ENCODE data around the gene RCOR3.
"Not testable (repeated sequence)": the region's sequence is repeated elsewhere in the genome, so short reads cannot be mapped to it uniquely, and the experiment has no call there.

The RCOR3 gene

GRCh38 chr1:211337430-211338223 lies 78.5 kb downstream of the RCOR3 start:
- in situ Hi-C loops (cut with MboI; ENCODE audit: low sequenced_read_pairs): loop anchor here (25.0 kb wide), 1 partner anchor 300 kb away; no protein-coding TSS in a partner anchor

GRCh38 chr1:211338224-211338620 lies 79.1 kb downstream of the RCOR3 start:
- in situ Hi-C loops (cut with MboI; ENCODE audit: low sequenced_read_pairs): loop anchor here (25.0 kb wide), 1 partner anchor 299 kb away; no protein-coding TSS in a partner anchor

DNA sequence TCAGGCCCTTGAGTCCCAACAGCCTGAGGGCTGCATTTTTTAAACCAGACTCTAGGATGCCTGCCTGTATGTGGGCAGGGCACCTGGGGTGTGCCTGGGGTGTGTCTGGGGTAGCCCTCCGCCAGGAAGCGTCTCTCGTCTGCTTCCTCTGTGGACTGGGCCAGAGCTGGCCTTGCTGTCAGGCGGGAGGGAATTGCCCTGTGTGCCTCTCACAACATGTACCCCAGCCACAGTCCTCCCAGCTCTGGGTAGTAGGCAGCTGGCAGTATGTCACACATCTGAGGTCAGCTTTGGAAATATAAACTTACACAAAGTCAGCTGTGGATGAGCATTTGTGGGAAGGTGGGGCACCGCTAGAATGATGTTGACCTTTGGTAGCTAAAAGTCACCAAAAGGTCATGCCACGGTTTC lies 80.5 kb downstream of the RCOR3 start:
- in situ Hi-C loops (cut with MboI; ENCODE audit: low sequenced_read_pairs): loop anchor here (25.0 kb wide), 1 partner anchor 298 kb away; no protein-coding TSS in a partner anchor

DNA sequence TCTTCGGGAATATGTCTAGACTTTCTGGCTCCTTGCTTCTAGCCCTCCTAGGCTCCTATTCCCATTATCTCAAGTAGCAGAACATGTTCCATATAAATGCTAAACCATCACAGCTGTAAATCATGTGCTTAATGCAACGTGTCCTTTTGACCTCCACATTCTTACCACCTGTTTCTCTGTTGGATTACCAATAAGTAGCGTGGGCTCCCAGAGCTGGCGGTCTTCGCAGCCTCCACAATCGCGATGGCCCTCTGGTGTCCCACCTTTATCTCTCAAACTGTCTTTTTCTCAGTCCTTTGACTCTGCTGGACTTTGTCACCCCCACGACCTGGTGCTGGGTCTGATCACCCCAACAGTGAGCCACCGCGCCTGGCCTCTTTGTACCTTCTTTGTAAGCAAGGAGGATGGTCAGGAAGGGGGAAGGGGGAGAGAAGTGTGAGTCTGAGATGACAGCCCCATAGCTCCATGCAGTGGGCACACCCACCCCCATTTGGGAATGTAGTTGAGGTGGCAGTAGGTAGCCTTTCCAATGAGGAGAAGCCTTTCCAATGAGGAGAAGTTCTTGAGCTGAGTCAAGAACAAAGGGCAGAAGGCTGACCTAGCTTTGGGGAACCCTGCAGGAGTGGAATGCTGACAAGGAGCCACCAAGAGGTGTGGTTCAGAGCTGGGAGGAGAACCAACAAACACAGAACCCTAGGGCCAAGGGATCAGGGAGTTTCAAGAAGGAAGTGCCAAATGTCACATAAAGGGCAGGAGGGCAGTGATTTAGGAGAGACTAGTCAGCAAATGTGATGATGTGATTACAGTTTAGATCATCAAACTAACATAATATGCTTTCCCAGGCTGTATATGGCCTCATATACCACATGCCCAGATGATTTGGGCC lies 81.7 kb downstream of the RCOR3 start:
- in situ Hi-C loops (cut with MboI; ENCODE audit: low sequenced_read_pairs): loop anchor here (25.0 kb wide), 1 partner anchor 296 kb away; no protein-coding TSS in a partner anchor

- in situ Hi-C loops (cut with MboI; ENCODE audit: low sequenced_read_pairs): loop anchor here (25.0 kb wide), 1 partner anchor 295 kb away; no protein-coding TSS in a partner anchor
Measured at GRCh38 chr1:211341999-211342398, 82.8 kb downstream of the RCOR3 start.

- in situ Hi-C loops (cut with MboI; ENCODE audit: low sequenced_read_pairs): loop anchor here (25.0 kb wide), 1 partner anchor 294 kb away; no protein-coding TSS in a partner anchor
Measured at GRCh38 chr1:211343607-211344006, 84.4 kb downstream of the RCOR3 start.

DNA sequence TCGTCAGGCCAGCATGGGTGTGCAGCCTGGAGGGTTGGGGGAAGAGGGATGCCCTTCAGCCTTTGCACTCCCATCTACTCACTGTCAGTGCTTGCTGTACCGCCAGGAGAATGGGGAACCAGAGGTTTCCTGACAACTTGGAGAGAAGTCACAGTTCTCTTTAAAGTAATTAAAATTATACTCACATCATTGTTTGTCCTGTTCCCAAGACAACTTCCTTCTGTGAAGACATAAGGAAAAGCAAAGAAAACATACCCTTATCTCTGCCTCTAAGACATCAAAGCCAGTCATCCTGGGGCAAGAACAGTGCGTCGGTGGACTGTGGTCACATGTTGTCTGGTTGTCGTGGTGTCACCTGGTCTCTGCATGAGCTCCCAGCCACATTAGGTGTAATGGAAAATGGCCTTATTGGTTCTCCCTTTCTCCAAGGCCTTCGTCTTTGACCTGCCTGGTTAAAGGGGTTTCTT lies 85.0 kb downstream of the RCOR3 start:
- in situ Hi-C loops (cut with MboI; ENCODE audit: low sequenced_read_pairs): loop anchor here (25.0 kb wide), 1 partner anchor 293 kb away; no protein-coding TSS in a partner anchor

- in situ Hi-C loops (cut with MboI; ENCODE audit: low sequenced_read_pairs): loop anchor here (25.0 kb wide), 1 partner anchor 292 kb away; no protein-coding TSS in a partner anchor
Measured at GRCh38 chr1:211345719-211346118, 86.6 kb downstream of the RCOR3 start.

DNA sequence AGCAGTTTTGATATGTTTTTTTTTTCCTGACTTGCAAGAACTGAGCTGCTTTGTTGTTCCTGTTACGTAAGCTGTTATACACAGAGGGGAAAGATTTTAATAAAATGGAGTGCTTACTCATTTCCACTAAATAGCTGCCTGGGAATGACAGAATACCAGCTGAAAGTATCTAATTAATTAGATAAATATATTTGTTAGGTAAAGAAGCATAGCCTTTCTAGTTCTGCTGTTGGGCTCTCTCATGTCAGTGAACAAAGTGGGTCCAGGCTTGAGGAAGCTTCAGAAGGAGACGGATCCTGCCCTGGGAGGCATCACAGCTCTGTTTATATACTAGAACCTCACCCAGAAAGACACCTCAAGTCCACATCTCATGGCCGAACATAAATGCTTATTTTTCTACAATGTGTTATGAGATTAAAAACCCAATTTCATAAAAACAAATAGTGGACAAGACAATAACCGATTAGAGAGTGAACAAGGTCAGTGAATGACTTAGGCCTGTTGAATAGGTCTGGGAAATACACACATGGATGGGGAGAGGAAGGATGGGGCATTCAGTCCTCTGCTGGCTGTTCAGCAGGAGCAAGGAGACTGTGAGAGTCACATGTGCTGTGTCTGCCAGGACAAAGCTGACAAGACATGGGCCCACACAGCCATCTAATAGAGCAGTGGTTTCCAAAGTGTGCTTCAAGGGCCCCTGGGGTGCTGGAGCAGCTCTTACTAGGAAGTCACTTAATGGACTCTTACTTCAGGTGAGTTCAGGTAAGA lies 88.1 kb downstream of the RCOR3 start:
- in situ Hi-C loops (cut with MboI; ENCODE audit: low sequenced_read_pairs): loop anchor here (25.0 kb wide), 1 partner anchor 290 kb away; no protein-coding TSS in a partner anchor

- in situ Hi-C loops (cut with MboI; ENCODE audit: low sequenced_read_pairs): loop anchor here (25.0 kb wide), 1 partner anchor 289 kb away; no protein-coding TSS in a partner anchor
Measured at GRCh38 chr1:211348547-211348946, 89.4 kb downstream of the RCOR3 start.

DNA sequence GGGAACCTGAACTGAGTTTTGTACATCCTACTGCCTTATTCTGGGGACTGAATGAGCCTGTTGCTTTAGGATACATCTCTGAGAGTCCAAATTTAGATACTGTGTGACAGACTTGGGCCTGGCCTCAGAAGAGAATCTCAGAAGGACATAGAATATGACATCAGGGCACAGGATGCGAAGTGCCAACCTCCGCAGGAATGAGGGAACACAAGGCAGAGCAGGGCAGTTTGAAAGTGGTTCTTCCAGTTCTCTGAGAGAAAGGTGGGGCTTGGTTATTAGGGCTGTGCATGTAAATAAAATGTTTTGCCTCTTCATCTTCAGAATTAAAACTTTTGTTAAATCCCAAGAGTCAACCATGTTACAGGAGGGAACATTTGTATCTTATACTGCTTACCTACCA lies 90.6 kb downstream of the RCOR3 start:
- in situ Hi-C loops (cut with MboI; ENCODE audit: low sequenced_read_pairs): loop anchor here (25.0 kb wide), 1 partner anchor 288 kb away; no protein-coding TSS in a partner anchor

GRCh38 chr1:211352055-211352454 lies 92.9 kb downstream of the RCOR3 start:
- in situ Hi-C loops (cut with MboI; ENCODE audit: low sequenced_read_pairs): not testable (repeated sequence)

- in situ Hi-C loops (cut with MboI; ENCODE audit: low sequenced_read_pairs): no loop called here
Measured at GRCh38 chr1:211352465-211352864, 93.3 kb downstream of the RCOR3 start.

GRCh38 chr1:211352985-211353515 lies 93.9 kb downstream of the RCOR3 start:
- in situ Hi-C loops (cut with MboI; ENCODE audit: low sequenced_read_pairs): no loop called here

- in situ Hi-C loops (cut with MboI; ENCODE audit: low sequenced_read_pairs): no loop called here
Measured at GRCh38 chr1:211353562-211354212, 94.5 kb downstream of the RCOR3 start.

- in situ Hi-C loops (cut with MboI; ENCODE audit: low sequenced_read_pairs): no loop called here
Measured at GRCh38 chr1:211355873-211356272, 96.7 kb downstream of the RCOR3 start.

DNA sequence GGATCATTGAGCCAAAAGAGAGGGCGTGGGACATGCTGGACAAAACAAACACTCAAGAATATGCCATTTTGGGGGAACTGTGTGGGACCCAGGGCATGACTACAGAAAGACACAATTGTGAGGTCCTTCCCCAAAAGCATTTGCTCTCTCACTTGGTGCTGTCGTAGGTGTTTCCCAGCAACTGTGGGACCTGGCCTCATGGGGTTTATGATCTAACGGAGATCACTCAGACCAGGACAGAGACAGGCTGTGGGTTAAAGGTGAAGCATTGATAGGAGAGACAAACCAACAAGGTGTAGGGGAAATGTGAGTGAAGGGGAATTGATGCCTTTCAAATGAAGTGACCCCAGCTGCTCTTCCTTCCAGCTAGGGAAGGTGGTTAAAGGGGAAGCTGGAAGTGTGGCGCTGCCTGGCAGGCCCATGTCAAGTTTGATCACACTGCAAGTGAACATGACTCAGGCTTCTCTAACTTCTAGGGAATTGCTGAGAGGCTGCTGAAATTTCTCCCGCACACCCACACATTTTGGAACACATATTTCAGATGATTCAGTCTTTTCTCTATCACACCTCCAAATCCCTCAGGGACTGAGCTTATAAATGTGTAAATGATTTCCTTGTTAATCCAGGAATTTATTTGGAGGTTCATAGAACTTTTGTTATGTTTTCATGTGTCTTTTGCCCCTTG lies 97.7 kb downstream of the RCOR3 start:
- in situ Hi-C loops (cut with MboI; ENCODE audit: low sequenced_read_pairs): no loop called here

GRCh38 chr1:211358685-211359084 lies 99.5 kb downstream of the RCOR3 start:
- in situ Hi-C loops (cut with MboI; ENCODE audit: low sequenced_read_pairs): no loop called here

GRCh38 chr1:211359876-211360275 lies 100.7 kb downstream of the RCOR3 start:
- in situ Hi-C loops (cut with MboI; ENCODE audit: low sequenced_read_pairs): no loop called here
